ENCODE results near the gene FLT3LG.

Gene FLT3LG

DNA sequence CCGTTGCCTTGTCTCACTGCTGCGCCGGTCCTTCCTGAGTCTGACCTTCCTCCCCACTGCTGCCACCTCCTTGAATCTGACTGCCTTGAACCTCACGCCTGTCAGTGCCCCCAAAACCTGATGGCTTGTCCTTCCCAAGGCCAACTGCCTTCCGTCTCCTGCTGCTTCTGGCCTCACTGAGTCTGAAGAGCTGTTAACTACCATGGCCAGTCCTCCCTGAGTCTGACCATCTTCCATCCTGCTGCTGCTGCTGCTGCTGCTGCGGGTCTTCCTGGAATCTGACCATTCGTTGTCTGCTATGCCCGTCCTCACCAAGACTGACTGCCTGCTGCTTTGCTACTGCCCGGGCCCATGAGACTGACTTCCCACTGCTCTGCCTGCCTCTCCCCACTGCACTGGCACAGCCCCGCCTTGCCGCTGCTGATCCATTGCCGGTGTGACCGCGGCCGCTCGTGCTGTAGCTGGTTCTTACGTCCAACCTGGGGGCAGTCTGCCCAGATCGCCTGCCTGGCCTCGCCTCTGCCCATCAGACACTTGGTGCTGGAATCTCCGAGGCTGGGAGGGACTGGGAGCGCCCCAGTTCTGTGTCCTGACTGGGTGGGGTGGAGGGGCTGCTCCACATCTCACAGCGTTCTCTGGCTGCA, 50.9 kb downstream of the FLT3LG start:
- Histone ChIP-seq H3K27me3 (no peaks in the 10 kb centered on the region), H3K9me3 (no peaks in the 10 kb centered on the region), H3K4me2 (no peak overlapping the region)

GRCh38 chr19:49528211-49528771, 54.3 kb downstream of the FLT3LG start:
- Histone ChIP-seq H3K9ac (no peak overlapping the region), H3K4me2 (peak overlapping the region; percentile 82), H3K36me3 (peaks cover 16% of the 10 kb centered on the region; the same call in 1 of the 2 replicates), H3K9me3 (no peaks in the 10 kb centered on the region), H3K27me3 (peaks cover 10% of the 10 kb centered on the region), H3K4me1 (peaks cover 18% of the 10 kb centered on the region), H3K27ac (no peak overlapping the region), H3K4me3 (peak overlapping the region; percentile 49), H4K20me1 (no peaks in the 10 kb centered on the region)
- TF ChIP-seq Cebpa-rat (IDR thresholded peaks at IDR 0.05) = no peak

More for the DNA sequence above, 50.9 kb downstream of the FLT3LG start:
- TF ChIP-seq Cebpa-rat (IDR thresholded peaks at IDR 0.05) = no peak
- Histone ChIP-seq H3K9ac (no peak overlapping the region), H3K27ac (no peak overlapping the region), H4K20me1 (no peaks in the 10 kb centered on the region), H3K36me3 (peaks cover 24% of the 10 kb centered on the region; the same call in 1 of the 2 replicates), H3K4me1 (peaks cover 14% of the 10 kb centered on the region), H3K4me3 (no peak overlapping the region)

DNA sequence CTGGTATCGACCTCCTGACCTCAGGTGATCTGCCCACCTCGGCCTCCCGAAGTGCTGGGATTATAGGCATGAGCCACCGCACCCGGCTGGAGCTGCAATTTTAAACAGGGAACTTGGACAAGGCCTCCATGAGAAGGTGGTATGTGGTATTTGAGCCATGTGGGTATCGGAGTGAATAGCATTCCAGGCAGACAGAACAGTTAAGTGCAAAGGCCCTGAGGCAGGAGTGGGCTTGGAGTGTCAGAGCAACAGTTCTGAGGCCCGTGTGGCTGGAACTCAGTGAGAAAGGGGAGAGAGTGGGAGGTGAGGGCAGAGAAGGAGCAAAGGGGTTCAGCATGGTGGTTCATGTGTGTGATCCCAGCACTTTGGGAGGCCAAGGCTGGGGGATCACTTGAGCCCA, 56.7 kb downstream of the FLT3LG start:
- Histone ChIP-seq H4K20me1 (peaks cover 15% of the 10 kb centered on the region), H3K4me1 (peaks cover 42% of the 10 kb centered on the region)
- no peak for TF ChIP-seq Cebpa-rat (IDR thresholded peaks at IDR 0.05)

GRCh38 chr19:49533551-49534488, 59.8 kb downstream of the FLT3LG start:
- Histone ChIP-seq H3K27me3 (peaks cover 24% of the 10 kb centered on the region), H3K9ac (0 out of 2 replicates have a peak overlapping the region, but pooled peaks have one; percentile 8), H3K36me3 (no peaks in the 10 kb centered on the region), H3K27ac (no peak overlapping the region), H3K4me3 (peak overlapping the region; percentile 63), H3K9me3 (no peaks in the 10 kb centered on the region), H4K20me1 (peaks cover 21% of the 10 kb centered on the region), H3K4me2 (peak overlapping the region; percentile 95), H3K4me1 (peaks cover 58% of the 10 kb centered on the region)
- TF ChIP-seq Cebpa-rat (IDR thresholded peaks at IDR 0.05) = no peak

More for the DNA sequence above, 56.7 kb downstream of the FLT3LG start:
- Histone ChIP-seq H3K4me3 (no peak overlapping the region), H3K4me2 (no peak overlapping the region), H3K9me3 (no peaks in the 10 kb centered on the region), H3K36me3 (peaks cover 5% of the 10 kb centered on the region; the same call in 1 of the 2 replicates), H3K27me3 (peaks cover 18% of the 10 kb centered on the region), H3K27ac (no peak overlapping the region), H3K9ac (no peak overlapping the region)

GRCh38 chr19:49534632-49535385, 60.8 kb downstream of the FLT3LG start:
- peak overlapping the region; percentile 8; the same call in 1 of the 2 replicates for H3K9ac ChIP-seq

More at GRCh38 chr19:49534632-49535385, 60.8 kb downstream of the FLT3LG start:
- H3K27ac ChIP-seq = no peak overlapping the region
- peaks cover 68% of the 10 kb centered on the region for H3K4me1 ChIP-seq
- peak overlapping the region; percentile 95 for H3K4me2 ChIP-seq
- no peak for TF ChIP-seq Cebpa-rat (IDR thresholded peaks at IDR 0.05)
- peaks cover 24% of the 10 kb centered on the region for H3K27me3 ChIP-seq
- peaks cover 24% of the 10 kb centered on the region for H4K20me1 ChIP-seq
- H3K4me3 ChIP-seq = peak overlapping the region; percentile 63
- no peaks in the 10 kb centered on the region for H3K9me3 ChIP-seq
- H3K36me3 ChIP-seq = no peaks in the 10 kb centered on the region

All from BLaER1 (cell line).